HL-60 (cell line): Measurements from ENCODE around the gene SDF4.

Experiments used
- DNase-seq, 2 experiments: peaks; one replicate each; pipeline ENCODE4 v3.0.0-alpha.2; 2010 to 2020; ENCODE audit warnings: low read depth in 1 of 2, low spot score in 1 of 2
- H3K27ac ChIP-seq: fragments of 250-450 bp; sonication (Bioruptor Pico); replicated peaks from 2 replicates; pipeline ENCODE4 v1.5.1; 2020; ENCODE audit warnings: mild to moderate bottlenecking, moderate library complexity
- H3K27me3 ChIP-seq: fragments of 250-450 bp; sonication (Bioruptor Pico); 2 replicates; pipeline ENCODE4 v1.5.1; 2021; ENCODE audit warnings: mild to moderate bottlenecking, moderate library complexity; ENCODE audit not compliant: insufficient read depth, poor library complexity, severe bottlenecking
- H3K4me3 ChIP-seq: replicated peaks from 2 replicates; pipeline ENCODE4 v1.5.1; 2011; ENCODE audit warnings: mild to moderate bottlenecking, control low read depth, low read length; ENCODE audit not compliant: insufficient read depth
- CTCF ChIP-seq: IDR thresholded peaks from one replicate; pipeline ENCODE4 v1.5.1; 2011; ENCODE audit warnings: low read length, control low read depth, inconsistent platforms; ENCODE audit not compliant: insufficient read depth
- GABPA ChIP-seq: IDR thresholded peaks from 2 replicates; pipeline ENCODE4 v1.6.1; 2012; ENCODE audit warnings: low read depth
- POLR2AphosphoS5 ChIP-seq: IDR thresholded peaks from 2 replicates; pipeline ENCODE4 v1.6.1; 2012; ENCODE audit warnings: low read depth
- REST ChIP-seq: IDR thresholded peaks from 2 replicates; pipeline ENCODE4 v1.6.1; 2012; ENCODE audit warnings: low read depth; ENCODE audit not compliant: insufficient replicate concordance
- SPI1 ChIP-seq: IDR thresholded peaks from 2 replicates; pipeline ENCODE4 v1.6.1; 2012; ENCODE audit warnings: low read depth, mild to moderate bottlenecking, borderline replicate concordance

Gene SDF4

GRCh38 chr1:1210726-1211540 is 20.9 kb downstream of the SDF4 start:
- TF ChIP-seq POLR2AphosphoS5, result no peak
- no peak for TF ChIP-seq REST
- TF ChIP-seq GABPA, result no peak
- TF ChIP-seq CTCF, result no peak
- TF ChIP-seq SPI1, result no peak
- Histone ChIP-seq H3K27me3 (peaks cover 23% of the 10 kb centered on the region), H3K27ac (no peak overlapping the region), H3K4me3 (no peak overlapping the region)
- no peak for DNase-seq

GRCh38 chr1:1208713-1209433 is 22.9 kb downstream of the SDF4 start:
- Histone ChIP-seq H3K27me3 (peaks cover 36% of the 10 kb centered on the region), H3K4me3 (no peak overlapping the region), H3K27ac (no peak overlapping the region)
- TF ChIP-seq CTCF (no peak), GABPA (no peak), REST (no peak), POLR2AphosphoS5 (peak; percentile 63; the same call in 1 of the 2 replicates), SPI1 (peak; percentile 68)
- DNase-seq, result peak in 1 of 2 experiments; percentile 79

- TF ChIP-seq REST, result no peak
- no peak for TF ChIP-seq GABPA
- TF ChIP-seq SPI1, result no peak
- no peak for TF ChIP-seq CTCF
- no peak for TF ChIP-seq POLR2AphosphoS5
- peaks cover 48% of the 10 kb centered on the region for H3K27me3 ChIP-seq
- no peak overlapping the region for H3K4me3 ChIP-seq
- no peak overlapping the region for H3K27ac ChIP-seq
- no peak for DNase-seq
These were observed 24.3 kb downstream of the SDF4 start for GRCh38 chr1:1207571-1207892.
